IMR-90 (cell line): Measurements from ENCODE around the gene ERC2. TPM values are rescaled to one million over a fixed set of nuclear protein-coding genes. Genes with fewer than 3 reads are reported as not detected.

Experiments
- ATAC-seq: fragments of 200-7000 bp; cut with Tn5 transposase; 2 replicates; pipeline ENCODE4 v1.9.1; 2020; ENCODE audit warnings: low read depth, mild to moderate bottlenecking, moderate library complexity
- BruUV-seq: library from RNA; stranded (reverse); fragments of 400-500 nt; replicated peaks from 2 replicates; lab custom pipeline; 2021; lab: Mats Ljungman, UMichigan
- CTCF ChIA-PET: fragments of 300-600 bp; formaldehyde crosslinking; extraction: SDS; loops from one replicate; lab custom pipeline; 2021; ENCODE audit warnings: antibody characterized with exemption; lab: Yijun Ruan, JAX
- POLR2A ChIA-PET: fragments of 300-600 bp; sonication (Branson Sonifier 250); formaldehyde crosslinking; loops from one replicate; lab custom pipeline; 2022; ENCODE audit warnings: antibody characterized with exemption; ENCODE audit not compliant: unreplicated experiment; lab: Charles Lee
- DNase-seq: peaks from one replicate; pipeline ENCODE4 v3.0.0; 2013
- H2AFZ ChIP-seq: replicated peaks from 2 replicates; pipeline ENCODE3; 2013; ENCODE audit warnings: low read length, mild to moderate bottlenecking; ENCODE audit not compliant: poor library complexity
- H2AK5ac ChIP-seq: 2 replicates; pipeline ENCODE4 v1.6.1; 2013; ENCODE audit warnings: low read depth, low read length, inconsistent platforms
- H2AK9ac ChIP-seq: replicated peaks from 2 replicates; pipeline ENCODE3; 2013; ENCODE audit warnings: mild to moderate bottlenecking, low read depth, low read length, moderate library complexity; ENCODE audit not compliant: poor library complexity
- H2BK120ac ChIP-seq: 2 replicates; pipeline ENCODE4 v1.6.1; 2013; ENCODE audit warnings: low read depth, low read length, inconsistent platforms
- H2BK15ac ChIP-seq: 3 replicates; pipeline ENCODE4 v1.6.1; 2013; ENCODE audit warnings: low read depth, low read length, inconsistent platforms
- H2BK20ac ChIP-seq: 2 replicates; pipeline ENCODE4 v1.6.1; 2013; ENCODE audit warnings: low read depth, mild to moderate bottlenecking, inconsistent platforms, low read length, moderate library complexity
- H2BK5ac ChIP-seq: 2 replicates; pipeline ENCODE4 v1.6.1; 2013; ENCODE audit warnings: mild to moderate bottlenecking, low read depth, low read length, inconsistent platforms; ENCODE audit not compliant: poor library complexity, severe bottlenecking
- H3K14ac ChIP-seq: replicated peaks from 2 replicates; pipeline ENCODE4 v1.6.1; 2013; ENCODE audit warnings: low read depth, low read length, inconsistent platforms
- H3K18ac ChIP-seq: 2 replicates; pipeline ENCODE4 v1.6.1; 2013; ENCODE audit warnings: low read depth, low read length, control low read depth
- H3K23ac ChIP-seq: 2 replicates; pipeline ENCODE4 v1.6.1; 2013; ENCODE audit warnings: low read depth, low read length, inconsistent platforms
- H3K27ac ChIP-seq: 2 replicates; pipeline ENCODE4 v1.5.1; 2013; ENCODE audit warnings: mild to moderate bottlenecking, control low read depth, low read length; ENCODE audit not compliant: insufficient read depth
- H3K27me3 ChIP-seq: 2 replicates; pipeline ENCODE4 v1.6.1; 2013; ENCODE audit warnings: low read length; ENCODE audit not compliant: control insufficient read depth, insufficient read depth
- H3K36me3 ChIP-seq: 2 replicates; pipeline ENCODE4 v1.6.1; 2013; ENCODE audit warnings: low read length, mixed read lengths; ENCODE audit not compliant: control insufficient read depth, insufficient read depth
- H3K4ac ChIP-seq: 2 replicates; pipeline ENCODE4 v1.6.1; 2013; ENCODE audit warnings: low read depth, low read length, inconsistent platforms
- H3K4me1 ChIP-seq: 2 replicates; pipeline ENCODE4 v1.6.1; 2013; ENCODE audit warnings: low read length, mixed read lengths; ENCODE audit not compliant: control insufficient read depth, insufficient read depth
- H3K4me2 ChIP-seq: 2 replicates; pipeline ENCODE4 v1.6.1; 2013; ENCODE audit warnings: low read depth, mild to moderate bottlenecking, control low read depth, low read length, moderate library complexity
- H3K4me3 ChIP-seq: 2 replicates; pipeline ENCODE4 v1.5.1; 2013; ENCODE audit warnings: low read depth, mild to moderate bottlenecking, control low read depth, low read length, moderate library complexity; ENCODE audit not compliant: insufficient read depth
- H3K56ac ChIP-seq: 2 replicates; pipeline ENCODE4 v1.6.1; 2013; ENCODE audit warnings: low read length, inconsistent platforms; ENCODE audit not compliant: insufficient read depth; ENCODE audit errors: extremely low read depth
- H3K79me1 ChIP-seq, 2 experiments: 2 replicates each; pipeline ENCODE4 v1.6.1; 2013; ENCODE audit warnings: low read length in 2 of 2, inconsistent platforms in 1 of 2, low read depth in 1 of 2
- H3K9ac ChIP-seq: 2 replicates; pipeline ENCODE4 v1.6.1; 2013; ENCODE audit warnings: low read depth, low read length, control low read depth
- H3K9me1 ChIP-seq: 2 replicates; pipeline ENCODE4 v1.6.1; 2013; ENCODE audit warnings: low read length, inconsistent platforms; ENCODE audit not compliant: insufficient read depth
- H3K9me3 ChIP-seq: 2 replicates; pipeline ENCODE4 v1.6.1; 2013; ENCODE audit warnings: low read length; ENCODE audit not compliant: control insufficient read depth, insufficient read depth
- H4K20me1 ChIP-seq: 2 replicates; pipeline ENCODE4 v1.6.1; 2013; ENCODE audit warnings: low read length, inconsistent platforms; ENCODE audit not compliant: insufficient read depth
- H4K5ac ChIP-seq: 2 replicates; pipeline ENCODE4 v1.6.1; 2013; ENCODE audit warnings: mild to moderate bottlenecking, low read depth, low read length, control low read depth
- H4K8ac ChIP-seq, 2 experiments: 2 replicates each; pipeline ENCODE4 v1.6.1; 2013; ENCODE audit warnings: low read depth in 2 of 2, low read length in 2 of 2, control low read depth in 1 of 2, inconsistent platforms in 1 of 2
- H4K91ac ChIP-seq: 2 replicates; pipeline ENCODE4 v1.6.1; 2013; ENCODE audit warnings: low read depth, low read length, inconsistent platforms; ENCODE audit not compliant: insufficient read depth
- BHLHE40 ChIP-seq: fragments of 150-350 bp; IDR thresholded peaks from 2 replicates; pipeline ENCODE4 v1.6.1; 2016; ENCODE audit warnings: mild to moderate bottlenecking, low read depth, low read length
- CEBPB ChIP-seq: IDR thresholded peaks from 2 replicates; pipeline ENCODE4 v1.6.1; 2012; ENCODE audit warnings: low read depth, low read length, improper control_type of control experiment
- CHD1 ChIP-seq: IDR thresholded peaks from 2 replicates; pipeline ENCODE4 v1.6.1; 2012; ENCODE audit warnings: low read depth, low read length, improper control_type of control experiment
- CTCF ChIP-seq: conservative IDR thresholded peaks from 2 replicates; pipeline ENCODE4 v1.5.1; 2012; ENCODE audit warnings: mild to moderate bottlenecking, low read depth, low read length, improper control_type of control experiment
- ELK1 ChIP-seq: fragments of 150-350 bp; IDR thresholded peaks from 2 replicates; pipeline ENCODE4 v1.6.1; 2016; ENCODE audit warnings: low read depth, mild to moderate bottlenecking, low read length, moderate library complexity, borderline replicate concordance
- FOS ChIP-seq: fragments of 150-350 bp; IDR thresholded peaks from 2 replicates; pipeline ENCODE4 v1.6.1; 2016; ENCODE audit warnings: low read depth, low read length
- MAFK ChIP-seq: IDR thresholded peaks from 2 replicates; pipeline ENCODE4 v1.6.1; 2012; ENCODE audit warnings: low read depth, low read length, improper control_type of control experiment
- MAZ ChIP-seq: IDR thresholded peaks from 2 replicates; pipeline ENCODE4 v1.6.1; 2012; ENCODE audit warnings: low read depth, mild to moderate bottlenecking, low read length, improper control_type of control experiment, moderate library complexity, borderline replicate concordance
- MXI1 ChIP-seq: IDR thresholded peaks from 2 replicates; pipeline ENCODE4 v1.6.1; 2012; ENCODE audit warnings: low read depth, mild to moderate bottlenecking, low read length, moderate library complexity, borderline replicate concordance
- NFE2L2 ChIP-seq: fragments of 150-350 bp; IDR thresholded peaks from 2 replicates; pipeline ENCODE4 v1.6.1; 2016; ENCODE audit warnings: low read depth, mild to moderate bottlenecking, low read length
- POLR2A ChIP-seq: IDR thresholded peaks from 2 replicates; pipeline ENCODE4 v1.6.1; 2012; ENCODE audit warnings: mild to moderate bottlenecking, low read depth, low read length
- RAD21 ChIP-seq: IDR thresholded peaks from 2 replicates; pipeline ENCODE4 v1.6.1; 2012; ENCODE audit warnings: low read length, improper control_type of control experiment
- RCOR1 ChIP-seq: IDR thresholded peaks from 2 replicates; pipeline ENCODE4 v1.6.1; 2012; ENCODE audit warnings: mild to moderate bottlenecking, low read length, improper control_type of control experiment; ENCODE audit not compliant: insufficient replicate concordance
- RFX5 ChIP-seq: IDR thresholded peaks from 2 replicates; pipeline ENCODE4 v1.8.0; 2012; ENCODE audit warnings: low read depth, mild to moderate bottlenecking, low read length, moderate library complexity
- SMC3 ChIP-seq: fragments of 150-350 bp; IDR thresholded peaks from 2 replicates; pipeline ENCODE4 v1.6.1; 2016; ENCODE audit warnings: low read depth, mild to moderate bottlenecking, antibody characterized with exemption, low read length, moderate library complexity
- WGBS, 2 experiments: methylation state at CpG; one replicate each; pipeline versions ENCODE4 v1.1.5 to v1.1.7; 2013; ENCODE audit warnings: missing lambda C conversion rate in 2 of 2; ENCODE audit not compliant: insufficient read length in 1 of 2; ENCODE audit errors: extremely low coverage in 2 of 2; 5-methylcytosine and 5-hydroxymethylcytosine counted together
- dilution Hi-C: fragments of 300-500 bp; cut with HindIII; formaldehyde crosslinking; loops from one replicate; pipeline ENCODE4 v1.14.3; 2018; ENCODE audit warnings: low sequenced_read_pairs; ENCODE audit not compliant: unreplicated experiment
- in situ Hi-C: fragments of 300-500 bp; cut with MboI; formaldehyde crosslinking; loops from 3 replicates; pipeline ENCODE4 v1.14.3; 2019; ENCODE audit warnings: low sequenced_read_pairs, inconsistent platforms, mixed read lengths
- intact Hi-C: fragments of 100-400 bp; cut with micrococcal nuclease; formaldehyde crosslinking; loops from 2 replicates; pipeline ENCODE4 v1.10.0; 2022
- polyA plus RNA-seq, 3 experiments: library from polyadenylated mRNA; depleted of rRNA; stranded (reverse); fragments of >200 nt; gene quantifications; 2 replicates each; pipeline ENCODE4 v1.2.3, GENCODE V29; 2012; ENCODE audit warnings: low replicate concordance in 1 of 3
- total RNA-seq: library from RNA; depleted of rRNA; stranded (reverse); fragments of >200 nt; gene quantifications from 2 replicates; pipeline ENCODE4 v1.2.3, GENCODE V29; 2012
- TF ChIP-seq, protein P1 (sequence below): fragments of 150-350 bp; IDR thresholded peaks from 2 replicates; pipeline ENCODE4 v1.6.1; 2017; ENCODE audit warnings: mild to moderate bottlenecking, antibody characterized with exemption, low read length, low read depth

ERC2 gene
- total and polyA plus RNA-seq, 2 of the 4 experiments (the other 2 are of a cell fraction) = 0.17 to 0.18 TPM

GRCh38 chr3:56201407-56201806 lies 266.9 kb downstream of the ERC2 start:
- intact Hi-C loops (no loop called here), in situ Hi-C loops (no loop called here), dilution Hi-C loops (no loop called here)
- no CpG with 5 or more reads among the region's 1 CpG for WGBS, 2 experiments
- Histone ChIP-seq H3K4me2 (no peak overlapping the region), H3K27ac (no peak overlapping the region), H3K18ac (no peak overlapping the region), H2BK120ac (no peak overlapping the region), H3K56ac (no peak overlapping the region), H3K9ac (no peak overlapping the region), H2AFZ (no peak overlapping the region), H3K23ac (no peak overlapping the region), H4K5ac (no peak overlapping the region), H3K4me3 (no peak overlapping the region), H2BK5ac (no peak overlapping the region), H3K4me1 (no peaks in the 10 kb centered on the region), H3K27me3 (no peaks in the 10 kb centered on the region), H4K20me1 (no peaks in the 10 kb centered on the region), H2BK20ac (no peak overlapping the region), H3K9me3 (no peaks in the 10 kb centered on the region), H2AK9ac (no peak overlapping the region), H3K14ac (no peak overlapping the region), H4K8ac (no peak overlapping the region), H3K9me1 (no peaks in the 10 kb centered on the region), H3K4ac (no peak overlapping the region), H4K91ac (no peak overlapping the region), H3K36me3 (no peaks in the 10 kb centered on the region), H3K79me1 (no peaks in the 10 kb centered on the region), H2AK5ac (no peak overlapping the region), H2BK15ac (no peak overlapping the region)
- no TSS peak for BruUV-seq
- no peak for DNase-seq
- ChIA-PET POLR2A (no interaction called here), CTCF (no interaction called here)
- ATAC-seq = no peak
- TF ChIP-seq ELK1 (no peak), FOS (no peak), RCOR1 (no peak), CEBPB (no peak), MXI1 (no peak), RFX5 (no peak), CHD1 (no peak), BHLHE40 (no peak), CTCF (no peak), POLR2A (no peak), MAZ (no peak), MAFK (no peak), NFE2L2 (no peak), RAD21 (no peak), SMC3 (no peak)
- TF ChIP-seq, protein P1, sequence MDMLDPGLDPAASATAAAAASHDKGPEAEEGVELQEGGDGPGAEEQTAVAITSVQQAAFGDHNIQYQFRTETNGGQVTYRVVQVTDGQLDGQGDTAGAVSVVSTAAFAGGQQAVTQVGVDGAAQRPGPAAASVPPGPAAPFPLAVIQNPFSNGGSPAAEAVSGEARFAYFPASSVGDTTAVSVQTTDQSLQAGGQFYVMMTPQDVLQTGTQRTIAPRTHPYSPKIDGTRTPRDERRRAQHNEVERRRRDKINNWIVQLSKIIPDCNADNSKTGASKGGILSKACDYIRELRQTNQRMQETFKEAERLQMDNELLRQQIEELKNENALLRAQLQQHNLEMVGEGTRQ = no peak
